GM10266 (cell line): ENCODE results near the gene ZBTB20.
A peak's percentile ranks its signal among the peaks of the same experiment; 100 is the strongest.

Source experiments
- DNase-seq: peaks from one replicate; pipeline ENCODE4 v3.0.0; 2012; ENCODE audit errors: extremely low spot score
- TF ChIP-seq, protein P1 (sequence below): IDR thresholded peaks from 2 replicates; pipeline ENCODE4 v1.5.1; 2012; ENCODE audit warnings: mild to moderate bottlenecking, low read depth; ENCODE audit not compliant: control insufficient read depth, insufficient read depth; ENCODE audit errors: missing control alignments

ZBTB20 gene

DNA sequence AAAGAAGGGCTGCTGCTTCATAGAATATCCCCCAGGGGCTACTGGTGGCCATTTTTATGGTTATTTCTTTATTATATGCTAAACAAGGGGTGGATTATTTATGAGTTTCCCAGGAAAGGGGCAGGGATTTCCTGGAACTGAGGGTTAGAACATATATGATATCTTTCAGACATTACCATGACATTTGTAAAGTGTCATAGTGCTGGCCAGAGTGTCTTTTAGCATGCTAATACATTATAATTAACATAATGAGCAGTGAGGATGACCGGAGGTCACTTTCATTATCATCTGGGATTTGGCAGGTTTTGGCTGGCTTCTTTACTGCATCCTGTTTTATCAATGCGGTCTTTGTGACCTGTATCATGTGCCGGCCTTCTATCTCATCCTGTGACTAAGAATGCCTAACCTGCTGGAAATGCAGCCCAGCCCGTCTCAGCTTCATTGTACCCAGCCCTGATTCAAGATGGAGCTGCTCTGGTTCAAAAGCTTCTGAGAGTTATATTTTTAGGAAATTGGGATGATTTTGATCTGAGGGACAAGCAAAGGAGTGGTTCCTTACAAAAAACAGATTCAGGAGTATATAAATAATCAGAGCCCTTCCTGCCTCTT is 9.1 kb upstream of the ZBTB20 start:
- TF ChIP-seq, protein P1, sequence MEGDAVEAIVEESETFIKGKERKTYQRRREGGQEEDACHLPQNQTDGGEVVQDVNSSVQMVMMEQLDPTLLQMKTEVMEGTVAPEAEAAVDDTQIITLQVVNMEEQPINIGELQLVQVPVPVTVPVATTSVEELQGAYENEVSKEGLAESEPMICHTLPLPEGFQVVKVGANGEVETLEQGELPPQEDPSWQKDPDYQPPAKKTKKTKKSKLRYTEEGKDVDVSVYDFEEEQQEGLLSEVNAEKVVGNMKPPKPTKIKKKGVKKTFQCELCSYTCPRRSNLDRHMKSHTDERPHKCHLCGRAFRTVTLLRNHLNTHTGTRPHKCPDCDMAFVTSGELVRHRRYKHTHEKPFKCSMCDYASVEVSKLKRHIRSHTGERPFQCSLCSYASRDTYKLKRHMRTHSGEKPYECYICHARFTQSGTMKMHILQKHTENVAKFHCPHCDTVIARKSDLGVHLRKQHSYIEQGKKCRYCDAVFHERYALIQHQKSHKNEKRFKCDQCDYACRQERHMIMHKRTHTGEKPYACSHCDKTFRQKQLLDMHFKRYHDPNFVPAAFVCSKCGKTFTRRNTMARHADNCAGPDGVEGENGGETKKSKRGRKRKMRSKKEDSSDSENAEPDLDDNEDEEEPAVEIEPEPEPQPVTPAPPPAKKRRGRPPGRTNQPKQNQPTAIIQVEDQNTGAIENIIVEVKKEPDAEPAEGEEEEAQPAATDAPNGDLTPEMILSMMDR = no peak
- no peak for DNase-seq

DNA sequence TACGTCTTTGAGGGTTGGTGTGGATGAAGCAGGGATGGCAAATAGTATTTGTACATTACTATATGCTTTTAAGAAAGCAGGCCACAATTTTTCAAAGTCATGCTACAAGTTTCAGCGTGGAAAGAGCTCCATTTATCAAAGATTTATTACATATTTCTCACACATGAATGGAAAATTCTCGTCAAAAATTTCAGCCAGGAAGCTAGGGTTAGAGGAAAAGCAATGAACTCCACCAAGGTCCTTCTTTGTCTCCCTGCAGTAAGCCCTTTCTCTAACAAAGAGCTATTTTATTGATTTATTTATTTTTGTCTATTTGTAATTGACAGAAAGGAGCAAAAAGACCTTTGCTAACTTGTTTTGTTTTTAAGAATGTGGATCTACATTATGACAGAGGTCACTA is 7.5 kb upstream of the ZBTB20 start:
- DNase-seq = no peak
- TF ChIP-seq, protein P1 = no peak

DNA sequence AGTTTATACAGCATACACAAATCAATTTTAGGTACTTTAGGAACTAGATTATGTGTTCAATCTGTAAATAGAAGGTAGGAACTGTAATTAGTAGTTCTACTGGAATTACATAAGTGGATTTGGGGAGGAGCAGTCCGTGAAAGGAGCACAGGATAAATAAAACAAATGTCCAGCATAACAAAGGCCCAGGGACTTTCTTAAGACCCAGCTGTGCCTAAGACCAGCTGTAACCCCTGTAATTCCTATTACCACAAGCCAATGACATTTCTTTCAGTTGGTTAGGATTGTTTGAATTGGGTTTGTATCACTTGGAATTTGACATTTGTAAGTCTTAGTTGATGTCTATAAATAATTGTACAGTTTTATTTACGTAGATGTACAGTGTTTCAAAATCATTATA is 4.8 kb upstream of the ZBTB20 start:
- TF ChIP-seq, protein P1 = no peak
- no peak for DNase-seq

DNA sequence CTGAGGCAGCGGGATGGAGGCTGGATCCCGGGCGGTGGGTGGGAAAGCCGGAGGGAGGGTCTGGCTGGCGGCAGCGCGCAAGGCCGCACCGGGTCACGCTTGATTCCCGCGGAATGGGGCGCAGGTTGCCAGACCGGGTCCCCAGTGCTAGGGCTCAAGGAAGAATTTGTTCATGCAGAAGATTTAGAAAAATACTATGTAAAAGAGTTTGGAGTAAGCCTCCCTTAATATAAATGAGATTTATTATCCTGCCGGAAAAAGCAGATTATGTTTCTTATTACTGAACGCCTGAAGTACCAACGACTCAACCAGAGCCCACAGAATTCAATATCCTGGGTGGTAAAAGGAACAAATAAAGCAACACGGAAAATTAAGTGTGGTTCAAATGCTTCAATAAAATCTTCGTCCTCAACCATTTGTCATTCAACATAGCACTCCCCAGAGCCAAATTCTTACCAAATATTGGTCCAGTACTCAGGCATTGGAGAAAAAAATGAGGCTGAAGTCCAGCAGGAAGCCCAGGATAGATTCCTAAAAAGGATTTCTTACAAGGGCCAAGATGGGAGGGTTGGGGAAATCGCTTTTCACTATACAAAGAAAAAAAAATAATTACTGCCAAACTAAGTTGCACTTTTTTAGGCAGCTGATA is 1.2 kb upstream of the ZBTB20 start:
- TF ChIP-seq, protein P1 = no peak
- no peak for DNase-seq

DNA sequence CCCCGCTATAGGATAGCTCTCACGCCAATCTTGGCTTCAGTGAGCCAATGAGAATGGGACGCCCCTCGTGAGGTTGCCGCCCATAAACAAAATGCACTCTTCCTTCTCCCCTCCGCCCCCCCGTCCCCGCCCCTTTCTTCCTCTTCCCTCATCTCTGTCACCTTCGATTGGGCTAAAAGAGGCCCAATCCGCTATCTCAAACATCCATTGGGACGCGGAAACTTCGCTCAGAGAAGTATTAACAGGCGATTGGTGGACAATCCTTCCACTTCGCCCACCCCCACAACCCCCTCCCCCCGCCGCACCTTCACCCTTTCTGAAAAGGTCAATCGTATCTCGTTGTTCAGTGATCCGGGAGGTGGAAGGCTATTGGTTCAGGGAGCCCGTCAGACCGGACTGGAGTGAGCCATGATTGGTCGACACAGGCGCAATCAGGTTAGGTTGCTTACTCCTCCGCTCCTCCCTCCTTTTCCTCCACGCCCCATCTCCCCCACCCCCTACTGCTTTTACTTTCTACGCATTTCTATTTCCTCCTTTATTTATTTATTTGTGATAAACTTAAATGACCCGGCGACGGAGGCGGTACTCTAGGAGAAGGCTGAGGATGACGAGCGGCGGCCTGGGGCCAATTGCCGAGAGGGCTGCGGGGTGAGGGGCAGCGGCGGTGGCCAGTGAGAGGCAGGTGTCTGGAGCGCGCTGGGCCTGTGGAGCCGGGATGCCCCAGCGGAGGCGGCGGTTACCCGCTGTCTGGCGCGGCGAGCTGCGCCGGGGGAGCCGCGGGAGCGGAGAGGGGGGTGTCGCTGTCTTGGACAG is 447 bp upstream of the ZBTB20 start:
- TF ChIP-seq, protein P1 = no peak
- DNase-seq = peak; percentile 96

- peak; percentile 35 for DNase-seq
Observed at GRCh38 chr3:115146032-115146417, 1.1 kb downstream of the ZBTB20 start.

More at GRCh38 chr3:115146032-115146417, 1.1 kb downstream of the ZBTB20 start:
- TF ChIP-seq, protein P1 = no peak
